ENCODE results near the gene PLCD3. TPM values are rescaled to one million over a fixed set of nuclear protein-coding genes. Genes with fewer than 3 reads are reported as not detected.

The PLCD3 gene
- total and polyA plus RNA-seq, 2 of the 13 experiments (the other 11 are each of a cell fraction or from before 2014, with no cell fraction given): 11.3 to 39.1 TPM

DNA sequence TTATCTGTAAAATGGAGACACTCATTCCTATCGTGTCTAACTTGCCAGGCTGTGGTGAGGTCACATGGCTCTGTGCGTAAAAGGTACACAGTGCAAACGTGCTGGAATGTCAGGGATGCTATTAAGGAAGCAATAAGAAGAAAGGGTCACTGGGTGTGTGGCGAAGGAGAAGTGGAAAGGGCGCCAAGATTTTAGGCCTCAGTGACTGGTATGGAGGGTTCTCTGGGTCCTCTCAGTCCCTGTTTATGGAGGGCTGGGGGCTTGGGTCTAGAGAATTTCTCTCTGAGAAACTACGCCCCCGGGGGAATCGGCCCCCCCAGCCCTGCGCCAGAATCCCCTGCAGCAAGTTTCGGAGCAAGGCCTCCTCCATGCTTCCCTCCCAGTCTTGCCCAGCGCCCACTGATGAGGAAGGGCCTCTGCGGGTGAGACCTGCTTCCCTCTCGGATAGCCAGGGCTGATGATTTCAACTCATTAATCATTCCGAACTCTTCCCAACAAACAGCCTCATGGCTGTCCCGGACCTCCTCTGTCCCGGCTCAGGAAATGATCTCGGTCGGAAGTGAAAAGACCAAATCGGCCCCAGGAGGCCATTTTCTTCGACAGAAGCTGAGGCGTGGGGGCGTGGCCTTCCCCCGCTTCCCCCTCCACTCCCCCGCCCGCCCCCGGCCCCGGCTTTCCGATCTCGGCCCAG lies 14.7 kb upstream of the PLCD3 start (continued):
- TF ChIP-seq ZNF232 (CRISPR knock-in tag; IDR thresholded peaks at IDR 0.05; ENCODE audit: borderline replicate concordance) (peak; percentile 28; the same call in 1 of the 2 replicates), ZNF274 (CRISPR knock-in tag; IDR thresholded peaks at IDR 0.05) (no peak), GZF1 (CRISPR knock-in tag; IDR thresholded peaks at IDR 0.05) (no peak), HES4 (CRISPR knock-in tag; IDR thresholded peaks at IDR 0.05; ENCODE audit: borderline replicate concordance) (no peak), NFIC (IDR thresholded peaks at IDR 0.05; ENCODE audit: low read length) (no peak), NAIF1 (CRISPR knock-in tag; IDR thresholded peaks at IDR 0.05; ENCODE audit: borderline replicate concordance) (no peak), ZNF766 (CRISPR knock-in tag; IDR thresholded peaks at IDR 0.05; ENCODE audit: borderline replicate concordance) (no peak), ZNF790 (CRISPR knock-in tag; IDR thresholded peaks at IDR 0.05; ENCODE audit: borderline replicate concordance) (no peak), PLRG1 (conservative IDR thresholded peaks at IDR 0.05) (no peak), STAT5B (CRISPR knock-in tag; IDR thresholded peaks at IDR 0.05) (no peak)
- TF ChIP-seq, protein P1, sequence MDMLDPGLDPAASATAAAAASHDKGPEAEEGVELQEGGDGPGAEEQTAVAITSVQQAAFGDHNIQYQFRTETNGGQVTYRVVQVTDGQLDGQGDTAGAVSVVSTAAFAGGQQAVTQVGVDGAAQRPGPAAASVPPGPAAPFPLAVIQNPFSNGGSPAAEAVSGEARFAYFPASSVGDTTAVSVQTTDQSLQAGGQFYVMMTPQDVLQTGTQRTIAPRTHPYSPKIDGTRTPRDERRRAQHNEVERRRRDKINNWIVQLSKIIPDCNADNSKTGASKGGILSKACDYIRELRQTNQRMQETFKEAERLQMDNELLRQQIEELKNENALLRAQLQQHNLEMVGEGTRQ (IDR thresholded peaks at IDR 0.05; ENCODE audit: low read depth, low read length): no peak
- TF ChIP-seq, protein P1 (CRISPR knock-in tag; IDR thresholded peaks at IDR 0.05; ENCODE audit: borderline replicate concordance): no peak
- TF ChIP-seq, protein P2, sequence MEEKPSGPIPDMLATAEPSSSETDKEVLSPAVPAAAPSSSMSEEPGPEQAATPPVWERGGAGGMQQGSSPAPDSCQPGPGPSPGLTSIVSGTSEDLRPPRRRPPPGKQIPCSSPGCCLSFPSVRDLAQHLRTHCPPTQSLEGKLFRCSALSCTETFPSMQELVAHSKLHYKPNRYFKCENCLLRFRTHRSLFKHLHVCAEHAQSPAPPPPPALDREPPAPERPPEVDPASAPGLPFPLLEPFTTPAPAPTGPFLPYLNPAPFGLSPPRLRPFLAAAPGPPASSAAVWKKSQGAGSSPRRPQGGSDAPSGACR (CRISPR knock-in tag; IDR thresholded peaks at IDR 0.05): no peak
- TF ChIP-seq, protein P3, sequence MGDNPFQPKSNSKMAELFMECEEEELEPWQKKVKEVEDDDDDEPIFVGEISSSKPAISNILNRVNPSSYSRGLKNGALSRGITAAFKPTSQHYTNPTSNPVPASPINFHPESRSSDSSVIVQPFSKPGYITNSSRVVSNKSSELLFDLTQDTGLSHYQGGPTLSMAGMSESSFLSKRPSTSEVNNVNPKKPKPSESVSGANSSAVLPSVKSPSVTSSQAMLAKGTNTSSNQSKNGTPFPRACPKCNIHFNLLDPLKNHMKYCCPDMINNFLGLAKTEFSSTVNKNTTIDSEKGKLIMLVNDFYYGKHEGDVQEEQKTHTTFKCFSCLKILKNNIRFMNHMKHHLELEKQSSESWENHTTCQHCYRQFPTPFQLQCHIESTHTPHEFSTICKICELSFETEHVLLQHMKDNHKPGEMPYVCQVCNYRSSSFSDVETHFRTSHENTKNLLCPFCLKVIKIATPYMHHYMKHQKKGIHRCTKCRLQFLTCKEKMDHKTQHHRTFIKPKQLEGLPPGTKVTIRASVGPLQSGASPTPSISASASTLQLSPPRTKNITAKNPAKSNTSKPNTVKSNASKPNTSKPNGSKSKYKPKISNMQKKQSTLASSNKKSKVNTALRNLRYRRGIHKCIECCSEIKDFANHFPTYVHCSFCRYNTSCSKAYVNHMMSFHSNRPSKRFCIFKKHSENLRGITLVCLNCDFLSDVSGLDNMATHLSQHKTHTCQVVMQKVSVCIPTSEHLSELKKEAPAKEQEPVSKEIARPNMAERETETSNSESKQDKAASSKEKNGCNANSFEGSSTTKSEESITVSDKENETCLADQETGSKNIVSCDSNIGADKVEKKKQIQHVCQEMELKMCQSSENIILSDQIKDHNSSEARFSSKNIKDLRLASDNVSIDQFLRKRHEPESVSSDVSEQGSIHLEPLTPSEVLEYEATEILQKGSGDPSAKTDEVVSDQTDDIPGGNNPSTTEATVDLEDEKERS (CRISPR knock-in tag; IDR thresholded peaks at IDR 0.05): no peak
- TF ChIP-seq, protein P4, sequence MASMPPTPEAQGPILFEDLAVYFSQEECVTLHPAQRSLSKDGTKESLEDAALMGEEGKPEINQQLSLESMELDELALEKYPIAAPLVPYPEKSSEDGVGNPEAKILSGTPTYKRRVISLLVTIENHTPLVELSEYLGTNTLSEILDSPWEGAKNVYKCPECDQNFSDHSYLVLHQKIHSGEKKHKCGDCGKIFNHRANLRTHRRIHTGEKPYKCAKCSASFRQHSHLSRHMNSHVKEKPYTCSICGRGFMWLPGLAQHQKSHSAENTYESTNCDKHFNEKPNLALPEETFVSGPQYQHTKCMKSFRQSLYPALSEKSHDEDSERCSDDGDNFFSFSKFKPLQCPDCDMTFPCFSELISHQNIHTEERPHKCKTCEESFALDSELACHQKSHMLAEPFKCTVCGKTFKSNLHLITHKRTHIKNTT (CRISPR knock-in tag; IDR thresholded peaks at IDR 0.05): no peak
- TF ChIP-seq, protein P5, sequence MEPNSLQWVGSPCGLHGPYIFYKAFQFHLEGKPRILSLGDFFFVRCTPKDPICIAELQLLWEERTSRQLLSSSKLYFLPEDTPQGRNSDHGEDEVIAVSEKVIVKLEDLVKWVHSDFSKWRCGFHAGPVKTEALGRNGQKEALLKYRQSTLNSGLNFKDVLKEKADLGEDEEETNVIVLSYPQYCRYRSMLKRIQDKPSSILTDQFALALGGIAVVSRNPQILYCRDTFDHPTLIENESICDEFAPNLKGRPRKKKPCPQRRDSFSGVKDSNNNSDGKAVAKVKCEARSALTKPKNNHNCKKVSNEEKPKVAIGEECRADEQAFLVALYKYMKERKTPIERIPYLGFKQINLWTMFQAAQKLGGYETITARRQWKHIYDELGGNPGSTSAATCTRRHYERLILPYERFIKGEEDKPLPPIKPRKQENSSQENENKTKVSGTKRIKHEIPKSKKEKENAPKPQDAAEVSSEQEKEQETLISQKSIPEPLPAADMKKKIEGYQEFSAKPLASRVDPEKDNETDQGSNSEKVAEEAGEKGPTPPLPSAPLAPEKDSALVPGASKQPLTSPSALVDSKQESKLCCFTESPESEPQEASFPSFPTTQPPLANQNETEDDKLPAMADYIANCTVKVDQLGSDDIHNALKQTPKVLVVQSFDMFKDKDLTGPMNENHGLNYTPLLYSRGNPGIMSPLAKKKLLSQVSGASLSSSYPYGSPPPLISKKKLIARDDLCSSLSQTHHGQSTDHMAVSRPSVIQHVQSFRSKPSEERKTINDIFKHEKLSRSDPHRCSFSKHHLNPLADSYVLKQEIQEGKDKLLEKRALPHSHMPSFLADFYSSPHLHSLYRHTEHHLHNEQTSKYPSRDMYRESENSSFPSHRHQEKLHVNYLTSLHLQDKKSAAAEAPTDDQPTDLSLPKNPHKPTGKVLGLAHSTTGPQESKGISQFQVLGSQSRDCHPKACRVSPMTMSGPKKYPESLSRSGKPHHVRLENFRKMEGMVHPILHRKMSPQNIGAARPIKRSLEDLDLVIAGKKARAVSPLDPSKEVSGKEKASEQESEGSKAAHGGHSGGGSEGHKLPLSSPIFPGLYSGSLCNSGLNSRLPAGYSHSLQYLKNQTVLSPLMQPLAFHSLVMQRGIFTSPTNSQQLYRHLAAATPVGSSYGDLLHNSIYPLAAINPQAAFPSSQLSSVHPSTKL (CRISPR knock-in tag; IDR thresholded peaks at IDR 0.05): no peak; the same call in 1 of the 2 replicates
- TF ChIP-seq, protein P6, sequence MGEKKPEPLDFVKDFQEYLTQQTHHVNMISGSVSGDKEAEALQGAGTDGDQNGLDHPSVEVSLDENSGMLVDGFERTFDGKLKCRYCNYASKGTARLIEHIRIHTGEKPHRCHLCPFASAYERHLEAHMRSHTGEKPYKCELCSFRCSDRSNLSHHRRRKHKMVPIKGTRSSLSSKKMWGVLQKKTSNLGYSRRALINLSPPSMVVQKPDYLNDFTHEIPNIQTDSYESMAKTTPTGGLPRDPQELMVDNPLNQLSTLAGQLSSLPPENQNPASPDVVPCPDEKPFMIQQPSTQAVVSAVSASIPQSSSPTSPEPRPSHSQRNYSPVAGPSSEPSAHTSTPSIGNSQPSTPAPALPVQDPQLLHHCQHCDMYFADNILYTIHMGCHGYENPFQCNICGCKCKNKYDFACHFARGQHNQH (CRISPR knock-in tag; IDR thresholded peaks at IDR 0.05): no peak; the same call in 1 of the 2 replicates
